ENCODE measurements around the gene IGF1R. TPM values are rescaled to one million over a fixed set of nuclear protein-coding genes. Genes with fewer than 3 reads are reported as not detected.

IGF1R gene
- total and polyA plus RNA-seq, 2 donors: 11.5 to 33.3 TPM

GRCh38 chr15:98799461-98800390, 151.4 kb downstream of the IGF1R start:
- Histone ChIP-seq H3K27ac (ENCODE audit: low read depth) (peak overlapping the region; percentile 71), H3K4me3 (ENCODE audit: low read depth, low read length) (no peak overlapping the region), H3K4me1 (ENCODE audit: insufficient read depth) (peaks cover 2% of the 10 kb centered on the region), H3K36me3 (ENCODE audit: insufficient read depth) (no peaks in the 10 kb centered on the region)
- 20% methylated on average over 11 of the region's 11 CpGs for WGBS
- no peak for DNase-seq (ENCODE audit: extremely low spot score)

- Histone ChIP-seq H3K27ac (ENCODE audit: low read depth) (no peak overlapping the region), H3K4me3 (ENCODE audit: low read depth, low read length) (no peak overlapping the region), H3K36me3 (ENCODE audit: insufficient read depth) (no peaks in the 10 kb centered on the region), H3K4me1 (ENCODE audit: insufficient read depth) (peaks cover 2% of the 10 kb centered on the region)
- 13% methylated on average over 11 of the region's 11 CpGs for WGBS
- DNase-seq (ENCODE audit: extremely low spot score): peak; percentile 76
Observed at GRCh38 chr15:98800437-98801233, 152.3 kb downstream of the IGF1R start.

DNA sequence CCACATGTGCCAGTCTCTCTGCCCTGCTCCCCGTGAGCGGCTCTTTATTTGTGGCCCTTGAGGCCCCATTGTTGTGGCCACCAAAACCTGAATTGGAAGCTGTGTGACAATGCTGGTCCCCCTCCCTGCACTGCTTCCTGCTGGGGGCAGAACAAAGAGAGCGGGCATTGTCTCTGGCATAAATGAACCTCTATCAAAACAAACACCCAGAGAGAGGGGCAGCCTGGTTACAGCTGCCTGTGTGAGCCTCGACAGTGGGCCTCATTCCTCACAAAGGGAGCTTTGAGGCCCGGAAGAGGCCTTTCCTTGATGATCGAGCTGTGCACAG, 152.9 kb downstream of the IGF1R start:
- H3K4me3 ChIP-seq (ENCODE audit: low read depth, low read length): no peak overlapping the region
- WGBS: 69% methylated on average over 6 of the region's 6 CpGs
- H3K36me3 ChIP-seq (ENCODE audit: insufficient read depth): no peaks in the 10 kb centered on the region
- DNase-seq (ENCODE audit: extremely low spot score): no peak
- peaks cover 2% of the 10 kb centered on the region for H3K4me1 ChIP-seq (ENCODE audit: insufficient read depth)
- H3K27ac ChIP-seq (ENCODE audit: low read depth): no peak overlapping the region

- H3K36me3 ChIP-seq (ENCODE audit: insufficient read depth): no peaks in the 10 kb centered on the region
- 91% methylated on average over 6 of the region's 6 CpGs for WGBS
- peaks cover 2% of the 10 kb centered on the region for H3K4me1 ChIP-seq (ENCODE audit: insufficient read depth)
- H3K4me3 ChIP-seq (ENCODE audit: low read depth, low read length): no peak overlapping the region
- H3K27ac ChIP-seq (ENCODE audit: low read depth): no peak overlapping the region
- no peak for DNase-seq (ENCODE audit: extremely low spot score)
Observed at GRCh38 chr15:98802187-98802586, 153.8 kb downstream of the IGF1R start.

- H3K4me3 ChIP-seq (ENCODE audit: low read depth, low read length): no peak overlapping the region
- H3K4me1 ChIP-seq (ENCODE audit: insufficient read depth): peaks cover 4% of the 10 kb centered on the region
- no peak for DNase-seq (ENCODE audit: extremely low spot score)
- 96% methylated on average over 14 of the region's 14 CpGs for WGBS
- H3K36me3 ChIP-seq (ENCODE audit: insufficient read depth): no peaks in the 10 kb centered on the region
- no peak overlapping the region for H3K27ac ChIP-seq (ENCODE audit: low read depth)
Observed at GRCh38 chr15:98803228-98804056, 155.1 kb downstream of the IGF1R start.

GRCh38 chr15:98804057-98804380, 155.7 kb downstream of the IGF1R start:
- no peak overlapping the region for H3K4me3 ChIP-seq (ENCODE audit: low read depth, low read length)
- H3K27ac ChIP-seq (ENCODE audit: low read depth): no peak overlapping the region
- WGBS: 86% methylated on average over 5 of the region's 5 CpGs
- peaks cover 2% of the 10 kb centered on the region for H3K4me1 ChIP-seq (ENCODE audit: insufficient read depth)
- H3K36me3 ChIP-seq (ENCODE audit: insufficient read depth): no peaks in the 10 kb centered on the region
- no peak for DNase-seq (ENCODE audit: extremely low spot score)

DNA sequence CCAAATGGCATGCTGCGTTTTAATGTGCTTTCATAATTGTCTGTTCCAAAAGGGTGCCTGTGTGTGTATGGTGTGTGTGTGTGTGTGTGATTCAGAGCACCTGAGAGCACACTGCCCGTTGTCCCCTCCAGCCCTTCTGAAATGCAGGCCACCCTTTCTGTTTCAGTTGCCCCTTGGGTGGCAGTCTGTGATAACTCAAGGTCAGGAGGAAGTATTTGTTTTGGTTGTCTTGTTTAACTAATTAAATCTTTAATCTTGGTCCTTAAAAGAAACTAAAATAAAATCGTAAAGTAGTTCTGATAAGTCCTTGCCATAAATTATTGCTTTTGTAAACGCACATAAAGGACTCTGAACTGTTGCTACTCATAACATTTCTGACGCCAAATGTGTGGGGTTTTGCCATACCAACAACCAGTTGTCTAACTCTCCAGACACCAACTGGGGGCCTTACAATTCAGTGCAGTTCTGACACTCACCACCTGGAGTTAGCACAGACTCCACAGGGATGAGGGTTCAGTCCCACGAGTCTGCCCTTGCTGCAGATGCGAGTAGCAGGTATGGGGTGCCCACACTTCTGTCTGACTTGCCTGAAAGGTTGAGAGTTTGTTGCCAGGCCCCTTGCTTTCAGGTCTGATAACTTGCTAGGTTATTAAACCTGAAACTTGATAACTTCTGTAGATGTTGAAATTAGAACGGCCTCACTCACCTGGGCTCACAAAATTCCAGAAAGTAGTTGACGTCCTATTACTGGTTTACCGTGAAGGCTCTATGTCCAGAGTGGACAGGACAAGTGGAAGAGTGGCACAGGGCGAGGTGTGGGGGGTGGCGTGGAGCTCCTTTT, 157.3 kb downstream of the IGF1R start:
- WGBS: 69% methylated on average over 12 of the region's 12 CpGs
- H3K4me1 ChIP-seq (ENCODE audit: insufficient read depth): peaks cover 2% of the 10 kb centered on the region
- DNase-seq (ENCODE audit: extremely low spot score): no peak
- H3K36me3 ChIP-seq (ENCODE audit: insufficient read depth): no peaks in the 10 kb centered on the region
- H3K4me3 ChIP-seq (ENCODE audit: low read depth, low read length): no peak overlapping the region
- H3K27ac ChIP-seq (ENCODE audit: low read depth): no peak overlapping the region

DNA sequence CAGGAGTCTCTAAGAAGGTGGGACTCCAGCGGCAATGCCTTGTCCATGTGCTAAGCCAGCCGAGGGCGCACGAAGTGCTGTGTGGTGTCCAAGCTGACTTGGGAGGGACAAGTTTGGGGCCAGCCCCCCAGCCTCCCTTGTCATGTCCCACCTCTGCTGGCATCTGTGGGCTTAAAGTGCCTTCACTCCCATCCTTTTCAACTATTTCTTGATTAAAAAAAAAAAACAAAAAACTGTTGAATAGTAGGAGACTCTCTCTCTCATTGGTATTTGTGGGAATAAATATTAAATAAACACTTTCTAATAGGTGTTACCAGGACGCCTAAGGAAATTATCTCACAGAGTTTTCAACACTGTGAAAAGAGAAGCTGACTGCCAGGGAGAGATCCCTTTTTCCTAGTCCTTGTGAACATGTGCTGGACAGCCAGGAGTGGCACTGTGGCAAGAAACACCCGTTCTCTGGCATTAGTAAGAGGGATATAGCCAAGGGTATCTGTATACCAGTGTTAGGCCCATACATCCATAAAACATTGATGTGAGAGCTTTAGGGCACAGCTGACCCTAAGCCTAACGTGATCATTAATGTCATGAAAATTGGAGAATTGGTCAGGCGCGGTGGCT, 158.0 kb downstream of the IGF1R start:
- H3K27ac ChIP-seq (ENCODE audit: low read depth): no peak overlapping the region
- no peaks in the 10 kb centered on the region for H3K36me3 ChIP-seq (ENCODE audit: insufficient read depth)
- H3K4me3 ChIP-seq (ENCODE audit: low read depth, low read length): no peak overlapping the region
- no peak for DNase-seq (ENCODE audit: extremely low spot score)
- WGBS: 91% methylated on average over 9 of the region's 9 CpGs
- H3K4me1 ChIP-seq (ENCODE audit: insufficient read depth): peaks cover 2% of the 10 kb centered on the region

DNA sequence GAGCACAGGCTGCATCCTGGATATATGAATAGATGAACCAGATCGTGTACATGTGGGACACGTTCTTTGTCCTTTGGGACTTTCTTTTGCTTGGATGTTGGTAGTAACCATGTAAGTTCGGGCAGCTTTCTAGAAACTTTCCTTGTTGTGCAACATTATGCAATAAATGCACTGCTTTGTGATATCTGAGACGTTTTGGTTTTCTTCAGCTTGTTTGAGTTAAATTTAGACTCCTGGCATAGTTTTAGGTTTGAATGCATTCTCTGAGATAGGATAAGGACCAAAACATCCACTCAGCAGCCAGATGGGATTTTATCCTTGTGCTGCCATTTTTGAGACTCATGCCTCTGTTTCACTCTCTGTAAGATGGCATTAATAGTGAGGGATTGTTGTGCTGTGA, 158.9 kb downstream of the IGF1R start:
- Histone ChIP-seq H3K4me3 (ENCODE audit: low read depth, low read length) (no peak overlapping the region), H3K4me1 (ENCODE audit: insufficient read depth) (peaks cover 2% of the 10 kb centered on the region), H3K36me3 (ENCODE audit: insufficient read depth) (no peaks in the 10 kb centered on the region), H3K27ac (ENCODE audit: low read depth) (no peak overlapping the region)
- DNase-seq (ENCODE audit: extremely low spot score): no peak
- WGBS: 35% methylated on average over 4 of the region's 4 CpGs

GRCh38 chr15:98809273-98809672, 160.9 kb downstream of the IGF1R start:
- Histone ChIP-seq H3K36me3 (ENCODE audit: insufficient read depth) (no peaks in the 10 kb centered on the region), H3K4me1 (ENCODE audit: insufficient read depth) (peaks cover 2% of the 10 kb centered on the region), H3K4me3 (ENCODE audit: low read depth, low read length) (no peak overlapping the region), H3K27ac (ENCODE audit: low read depth) (no peak overlapping the region)
- no peak for DNase-seq (ENCODE audit: extremely low spot score)
- WGBS: 88% methylated on average over 11 of the region's 11 CpGs

DNA sequence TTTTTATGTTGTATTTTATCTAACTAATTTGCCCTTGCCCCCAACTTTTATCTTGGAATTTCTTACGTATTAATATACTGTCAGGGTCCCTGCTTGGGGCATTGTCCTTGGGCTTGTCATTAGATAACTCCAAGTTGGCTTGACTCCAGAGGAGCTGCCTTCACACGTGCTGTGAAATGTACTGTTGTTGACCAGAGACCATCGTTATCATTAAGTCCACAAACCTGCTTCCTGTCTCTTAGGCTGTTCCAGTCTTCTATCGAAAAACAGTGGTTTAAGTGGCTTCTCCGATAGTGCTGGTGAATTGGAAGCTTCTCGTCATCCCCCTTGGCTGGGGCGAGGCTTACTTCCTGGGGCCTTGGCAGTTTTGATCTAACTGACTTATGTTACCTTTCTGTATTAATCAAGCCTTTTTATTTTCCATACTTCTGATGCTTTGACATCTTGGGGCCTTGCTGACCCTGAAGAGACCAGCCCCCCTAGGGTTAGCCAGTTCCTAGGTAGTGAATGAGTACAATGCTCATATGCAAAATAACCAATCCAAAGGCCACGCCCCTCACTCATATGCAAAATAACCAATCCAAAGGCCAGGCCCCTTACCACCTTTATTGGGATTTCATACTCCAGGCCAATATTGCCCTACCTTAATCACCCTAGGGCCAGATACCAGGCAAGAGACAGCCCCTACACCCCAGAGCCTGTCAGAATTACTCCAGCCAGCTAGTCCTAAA, 164.5 kb downstream of the IGF1R start:
- 87% methylated on average over 8 of the region's 8 CpGs for WGBS
- no peaks in the 10 kb centered on the region for H3K4me1 ChIP-seq (ENCODE audit: insufficient read depth)
- no peak overlapping the region for H3K27ac ChIP-seq (ENCODE audit: low read depth)
- no peaks in the 10 kb centered on the region for H3K36me3 ChIP-seq (ENCODE audit: insufficient read depth)
- no peak for DNase-seq (ENCODE audit: extremely low spot score)
- H3K4me3 ChIP-seq (ENCODE audit: low read depth, low read length): no peak overlapping the region

- WGBS: 96% methylated on average over 4 of the region's 4 CpGs
- H3K36me3 ChIP-seq (ENCODE audit: insufficient read depth): no peaks in the 10 kb centered on the region
- H3K27ac ChIP-seq (ENCODE audit: low read depth): no peak overlapping the region
- no peaks in the 10 kb centered on the region for H3K4me1 ChIP-seq (ENCODE audit: insufficient read depth)
- DNase-seq (ENCODE audit: extremely low spot score): no peak
- no peak overlapping the region for H3K4me3 ChIP-seq (ENCODE audit: low read depth, low read length)
Observed at GRCh38 chr15:98813951-98814350, 165.6 kb downstream of the IGF1R start.
